LNCAP (cell line): ENCODE results near the gene NR1H2.

Source experiments
- TF ChIP-seq, protein P1 (sequence below): fragments of 450-650 bp; IDR thresholded peaks from 2 replicates; pipeline ENCODE4 v1.5.1; 2017; ENCODE audit warnings: mild to moderate bottlenecking

Gene NR1H2

DNA sequence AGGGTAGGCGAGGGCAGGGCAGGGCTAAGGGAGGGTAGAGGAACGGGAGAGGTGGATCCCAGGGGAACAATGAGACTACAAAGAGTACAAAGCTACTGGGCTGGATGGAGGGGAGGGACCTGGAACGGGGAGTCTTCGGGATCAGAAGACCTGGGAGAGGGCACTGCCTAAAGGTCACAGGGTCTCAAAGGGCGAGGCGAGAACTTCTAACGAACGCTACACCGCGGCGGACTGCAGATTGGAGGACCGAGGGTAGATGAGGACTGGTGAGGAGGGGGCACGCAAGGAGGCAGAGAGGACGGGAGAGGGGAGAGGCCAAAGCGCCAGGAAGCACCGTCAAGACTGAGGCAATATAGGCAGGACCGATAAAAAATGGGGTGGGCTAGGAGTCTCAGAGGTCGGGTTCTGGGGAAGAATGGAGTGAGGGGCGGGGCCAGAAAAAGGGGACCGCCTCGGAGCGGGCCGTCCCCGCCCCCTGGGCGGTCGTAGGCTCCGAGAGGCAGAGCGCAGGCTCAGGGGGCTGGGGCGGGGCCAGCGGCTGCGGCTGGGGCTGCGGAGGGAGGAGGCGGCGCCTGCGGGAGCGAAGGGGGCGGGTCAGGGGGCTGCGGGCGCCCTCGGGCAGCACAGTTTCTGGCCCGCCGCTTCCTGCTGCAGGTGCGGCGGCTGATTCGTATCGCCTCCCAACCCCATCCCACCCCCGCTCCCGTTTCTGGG lies 45.7 kb upstream of the NR1H2 start:
- TF ChIP-seq, protein P1, sequence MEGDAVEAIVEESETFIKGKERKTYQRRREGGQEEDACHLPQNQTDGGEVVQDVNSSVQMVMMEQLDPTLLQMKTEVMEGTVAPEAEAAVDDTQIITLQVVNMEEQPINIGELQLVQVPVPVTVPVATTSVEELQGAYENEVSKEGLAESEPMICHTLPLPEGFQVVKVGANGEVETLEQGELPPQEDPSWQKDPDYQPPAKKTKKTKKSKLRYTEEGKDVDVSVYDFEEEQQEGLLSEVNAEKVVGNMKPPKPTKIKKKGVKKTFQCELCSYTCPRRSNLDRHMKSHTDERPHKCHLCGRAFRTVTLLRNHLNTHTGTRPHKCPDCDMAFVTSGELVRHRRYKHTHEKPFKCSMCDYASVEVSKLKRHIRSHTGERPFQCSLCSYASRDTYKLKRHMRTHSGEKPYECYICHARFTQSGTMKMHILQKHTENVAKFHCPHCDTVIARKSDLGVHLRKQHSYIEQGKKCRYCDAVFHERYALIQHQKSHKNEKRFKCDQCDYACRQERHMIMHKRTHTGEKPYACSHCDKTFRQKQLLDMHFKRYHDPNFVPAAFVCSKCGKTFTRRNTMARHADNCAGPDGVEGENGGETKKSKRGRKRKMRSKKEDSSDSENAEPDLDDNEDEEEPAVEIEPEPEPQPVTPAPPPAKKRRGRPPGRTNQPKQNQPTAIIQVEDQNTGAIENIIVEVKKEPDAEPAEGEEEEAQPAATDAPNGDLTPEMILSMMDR, result no peak

DNA sequence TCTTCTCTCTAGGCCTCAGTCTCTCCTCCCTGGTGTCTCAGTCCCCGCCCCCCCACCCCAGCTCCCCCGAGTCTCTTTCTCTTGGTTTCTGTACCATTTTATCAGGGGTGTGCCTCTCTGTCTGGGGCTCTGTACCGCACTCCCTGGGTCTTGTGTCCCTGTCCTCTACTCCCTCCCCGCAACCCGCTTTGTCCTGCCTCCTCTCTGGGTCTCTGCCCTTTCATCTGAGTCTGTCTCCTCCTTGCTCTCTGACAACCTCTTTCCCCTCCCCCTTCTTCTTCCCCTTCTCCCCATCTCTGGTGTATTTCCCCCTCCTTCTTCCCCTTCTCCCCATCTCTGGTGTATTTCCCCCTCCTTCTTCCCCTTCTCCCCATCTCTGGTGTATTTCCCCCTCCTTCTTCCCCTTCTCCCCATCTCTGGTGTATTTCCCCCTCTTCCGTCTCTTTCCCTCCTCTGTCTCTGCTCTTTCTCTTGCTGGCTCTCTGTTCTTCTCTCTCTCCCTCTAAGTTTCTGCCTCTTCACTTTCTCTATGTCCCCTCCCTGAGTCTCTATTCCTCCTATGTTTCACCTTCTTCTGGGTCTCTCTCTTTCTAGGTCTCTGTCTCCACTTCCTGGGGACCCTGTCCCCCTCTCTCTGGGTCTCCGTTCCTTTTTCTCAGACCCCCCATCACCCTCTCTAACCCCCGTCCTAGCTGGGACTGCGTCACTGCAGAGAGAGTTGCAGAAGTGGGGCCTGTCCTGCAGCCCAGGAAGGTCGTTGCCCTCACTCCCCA lies 44.9 kb upstream of the NR1H2 start:
- TF ChIP-seq, protein P1, result no peak

DNA sequence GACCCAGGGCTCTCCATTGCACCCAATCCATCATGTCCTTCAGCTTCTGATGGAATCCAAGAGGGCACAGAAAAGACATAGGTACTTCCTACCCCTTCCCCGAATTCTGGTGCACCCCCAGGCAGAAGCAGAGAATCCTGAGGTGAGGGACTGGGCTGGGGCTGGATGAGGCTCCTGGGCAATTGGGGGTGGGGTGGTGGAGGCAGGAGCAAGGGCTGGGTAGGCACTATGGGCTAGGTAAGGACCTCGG lies 44.3 kb upstream of the NR1H2 start:
- TF ChIP-seq, protein P1, result no peak

DNA sequence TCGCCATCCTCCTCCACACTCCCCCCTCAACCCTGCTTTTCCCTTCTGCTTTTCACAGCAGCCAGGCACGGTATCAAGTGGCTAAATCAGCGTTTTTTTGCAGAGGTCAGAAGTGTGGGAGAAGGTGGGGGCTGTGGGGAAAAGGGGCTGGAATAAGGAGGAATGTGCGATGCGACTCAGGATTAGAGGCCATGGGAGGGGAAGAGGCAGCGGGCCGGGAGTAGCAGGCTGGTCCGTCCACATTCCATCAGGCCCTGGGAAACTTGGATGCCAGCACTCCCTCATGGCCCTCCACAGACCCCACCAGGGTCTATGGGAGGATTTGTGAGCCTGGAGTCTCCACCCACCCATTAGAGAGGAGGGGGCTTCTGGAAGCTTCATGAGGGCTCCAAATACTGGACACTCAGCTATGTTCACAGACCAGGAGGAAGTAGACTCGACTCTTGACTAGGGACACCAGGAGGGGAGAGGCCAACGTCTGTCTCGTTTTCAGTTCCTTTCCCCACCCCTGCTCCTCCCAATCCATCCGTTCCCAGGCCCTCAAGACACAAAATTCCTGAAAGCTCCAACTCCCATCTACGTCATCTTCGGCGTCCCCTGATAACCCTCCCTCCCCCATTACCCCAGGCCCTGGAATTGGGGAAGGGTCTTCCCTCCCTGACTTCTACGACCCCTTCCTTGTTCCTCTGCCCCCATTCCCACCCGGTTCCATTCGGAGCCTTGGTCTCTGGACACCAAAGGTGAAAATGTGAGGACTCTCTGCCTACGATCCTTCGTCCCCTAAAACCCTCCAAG lies 43.8 kb upstream of the NR1H2 start:
- TF ChIP-seq, protein P1, result no peak

DNA sequence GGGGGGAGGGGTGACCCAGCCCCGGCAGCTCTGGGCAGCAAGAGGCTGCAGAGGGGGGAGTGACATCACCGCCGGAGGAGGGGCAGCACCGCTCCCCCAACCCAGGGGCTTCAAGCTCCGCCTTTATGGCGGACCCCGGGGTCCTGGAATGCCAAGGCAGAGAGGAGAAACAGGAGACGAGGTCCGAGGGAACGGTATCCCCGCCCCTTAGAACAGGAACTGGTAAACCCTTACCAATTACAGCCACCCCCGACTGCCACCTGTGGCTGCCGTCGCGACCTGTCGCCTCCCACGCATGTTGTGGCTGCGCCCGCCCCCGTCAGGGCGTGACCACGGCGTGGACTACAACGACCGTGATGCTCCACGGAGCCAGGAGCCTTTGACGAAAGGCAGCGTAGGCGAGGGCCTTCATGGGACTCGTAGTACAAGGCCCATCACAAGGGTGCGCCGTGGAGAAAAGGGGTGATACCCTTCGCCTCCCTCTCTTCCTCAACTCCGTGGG lies 43.0 kb upstream of the NR1H2 start:
- TF ChIP-seq, protein P1, result no peak

DNA sequence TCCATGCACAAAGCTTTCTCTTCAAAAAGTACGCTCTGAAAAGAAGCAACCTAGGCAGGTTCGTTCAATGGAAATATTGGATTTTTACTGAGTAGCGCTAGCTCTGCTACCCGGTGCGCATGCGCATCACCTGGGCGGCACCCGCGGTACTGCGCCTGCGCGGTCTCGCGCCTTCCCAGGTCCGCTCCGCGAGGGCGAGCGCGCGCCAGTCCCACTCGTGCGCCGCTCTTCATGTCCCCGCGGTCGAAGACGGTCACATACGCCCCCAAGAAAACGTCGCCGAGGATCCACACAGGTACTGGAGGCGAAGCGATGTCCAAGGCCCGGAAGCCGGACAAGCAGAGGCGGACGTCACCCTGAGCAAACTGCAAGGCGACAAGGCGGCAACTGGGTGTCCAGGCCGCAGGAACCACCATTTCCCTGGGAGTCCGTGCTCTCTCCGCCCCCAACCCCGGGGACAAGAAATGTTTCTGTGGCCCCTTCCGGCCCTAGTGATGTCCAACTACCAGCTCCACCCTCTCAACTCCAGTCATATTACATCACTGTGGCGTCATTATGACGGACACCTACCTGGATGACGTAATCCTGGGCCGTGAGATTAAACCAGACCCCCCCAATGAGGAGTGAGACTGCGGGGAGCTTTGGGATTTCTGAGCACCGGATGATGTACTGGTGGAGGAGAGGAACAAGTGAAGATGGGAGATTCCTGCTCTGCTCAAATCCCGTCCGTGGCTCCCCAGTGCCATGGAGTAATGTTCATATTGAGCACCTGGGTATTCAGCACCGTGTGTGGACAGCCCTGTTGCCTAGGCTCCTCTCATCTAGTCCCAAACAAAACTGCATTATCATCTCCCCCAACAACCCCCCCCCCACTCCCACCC lies 42.3 kb upstream of the NR1H2 start:
- TF ChIP-seq, protein P1, result no peak
